Stimulated activated CD8-positive, alpha-beta memory T cell treated with anti-CD3 and anti-CD28 coated beads, Interleukin-12 subunit alpha, Interleukin-12 subunit beta, amount 100 ng/mL, for 4 hours (primary cell): Measurements from ENCODE around the gene CPEB3.

Experiments used
- DNase-seq: peaks from one replicate; pipeline ENCODE4 v3.0.0-alpha.2; 2020; ENCODE audit warnings: low read depth

The CPEB3 gene

GRCh38 chr10:92213049-92213448 is 77.8 kb downstream of the CPEB3 start:
- DNase-seq: no peak

GRCh38 chr10:92208736-92209135 is 82.1 kb downstream of the CPEB3 start:
- no peak for DNase-seq

- no peak for DNase-seq
Measured at GRCh38 chr10:92208157-92208720, 82.6 kb downstream of the CPEB3 start.

- DNase-seq: no peak
Measured at GRCh38 chr10:92207061-92207460, 83.8 kb downstream of the CPEB3 start.

GRCh38 chr10:92203919-92204623 is 86.8 kb downstream of the CPEB3 start:
- DNase-seq: no peak

GRCh38 chr10:92202536-92202935 is 88.3 kb downstream of the CPEB3 start:
- no peak for DNase-seq

- no peak for DNase-seq
Measured at GRCh38 chr10:92200564-92200963, 90.3 kb downstream of the CPEB3 start.

GRCh38 chr10:92187101-92187500 is 103.8 kb downstream of the CPEB3 start:
- no peak for DNase-seq

GRCh38 chr10:92184977-92185376 is 105.9 kb downstream of the CPEB3 start:
- no peak for DNase-seq

GRCh38 chr10:92183199-92183598 is 107.7 kb downstream of the CPEB3 start:
- DNase-seq: no peak

GRCh38 chr10:92181575-92181974 is 109.3 kb downstream of the CPEB3 start:
- DNase-seq: no peak

- no peak for DNase-seq
Measured at GRCh38 chr10:92180399-92180798, 110.5 kb downstream of the CPEB3 start.

- no peak for DNase-seq
Measured at GRCh38 chr10:92177546-92177945, 113.3 kb downstream of the CPEB3 start.

GRCh38 chr10:92175164-92175563 is 115.7 kb downstream of the CPEB3 start:
- no peak for DNase-seq

GRCh38 chr10:92173996-92174395 is 116.9 kb downstream of the CPEB3 start:
- no peak for DNase-seq

- DNase-seq: no peak
Measured at GRCh38 chr10:92164036-92164696, 126.7 kb downstream of the CPEB3 start.

GRCh38 chr10:92162541-92162940 is 128.3 kb downstream of the CPEB3 start:
- DNase-seq: no peak

- DNase-seq: no peak
Measured at GRCh38 chr10:92156874-92157773, 133.8 kb downstream of the CPEB3 start.

GRCh38 chr10:92150823-92151222 is 140.1 kb downstream of the CPEB3 start:
- DNase-seq: no peak

GRCh38 chr10:92149261-92149660 is 141.6 kb downstream of the CPEB3 start:
- no peak for DNase-seq

GRCh38 chr10:92146781-92147180 is 144.1 kb downstream of the CPEB3 start:
- no peak for DNase-seq

- DNase-seq: no peak
Measured at GRCh38 chr10:92146107-92146506, 144.8 kb downstream of the CPEB3 start.
